ENCODE measurements around the gene SUV39H1. TPM values are rescaled to one million over a fixed set of nuclear protein-coding genes. Genes with fewer than 3 reads are reported as not detected.

Gene SUV39H1
- total RNA-seq, 1 donor from 2014 or later: 3.0 TPM

- H3K27me3 ChIP-seq: no peaks in the 10 kb centered on the region
- no peaks in the 10 kb centered on the region for H3K9me3 ChIP-seq
- no peak overlapping the region for H3K27ac ChIP-seq
- no peaks in the 10 kb centered on the region for H3K36me3 ChIP-seq
- intact Hi-C loops (cut with DNase I): no loop called here
- TF ChIP-seq, protein P1, sequence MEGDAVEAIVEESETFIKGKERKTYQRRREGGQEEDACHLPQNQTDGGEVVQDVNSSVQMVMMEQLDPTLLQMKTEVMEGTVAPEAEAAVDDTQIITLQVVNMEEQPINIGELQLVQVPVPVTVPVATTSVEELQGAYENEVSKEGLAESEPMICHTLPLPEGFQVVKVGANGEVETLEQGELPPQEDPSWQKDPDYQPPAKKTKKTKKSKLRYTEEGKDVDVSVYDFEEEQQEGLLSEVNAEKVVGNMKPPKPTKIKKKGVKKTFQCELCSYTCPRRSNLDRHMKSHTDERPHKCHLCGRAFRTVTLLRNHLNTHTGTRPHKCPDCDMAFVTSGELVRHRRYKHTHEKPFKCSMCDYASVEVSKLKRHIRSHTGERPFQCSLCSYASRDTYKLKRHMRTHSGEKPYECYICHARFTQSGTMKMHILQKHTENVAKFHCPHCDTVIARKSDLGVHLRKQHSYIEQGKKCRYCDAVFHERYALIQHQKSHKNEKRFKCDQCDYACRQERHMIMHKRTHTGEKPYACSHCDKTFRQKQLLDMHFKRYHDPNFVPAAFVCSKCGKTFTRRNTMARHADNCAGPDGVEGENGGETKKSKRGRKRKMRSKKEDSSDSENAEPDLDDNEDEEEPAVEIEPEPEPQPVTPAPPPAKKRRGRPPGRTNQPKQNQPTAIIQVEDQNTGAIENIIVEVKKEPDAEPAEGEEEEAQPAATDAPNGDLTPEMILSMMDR (IDR thresholded peaks at IDR 0.05): no peak
- DNase-seq (no peak), ATAC-seq (no peak)
- H3K4me3 ChIP-seq: no peak overlapping the region
- H3K4me1 ChIP-seq: no peaks in the 10 kb centered on the region
These were observed 56.0 kb downstream of the SUV39H1 start for GRCh38 chrX:48752498-48752897.

DNA sequence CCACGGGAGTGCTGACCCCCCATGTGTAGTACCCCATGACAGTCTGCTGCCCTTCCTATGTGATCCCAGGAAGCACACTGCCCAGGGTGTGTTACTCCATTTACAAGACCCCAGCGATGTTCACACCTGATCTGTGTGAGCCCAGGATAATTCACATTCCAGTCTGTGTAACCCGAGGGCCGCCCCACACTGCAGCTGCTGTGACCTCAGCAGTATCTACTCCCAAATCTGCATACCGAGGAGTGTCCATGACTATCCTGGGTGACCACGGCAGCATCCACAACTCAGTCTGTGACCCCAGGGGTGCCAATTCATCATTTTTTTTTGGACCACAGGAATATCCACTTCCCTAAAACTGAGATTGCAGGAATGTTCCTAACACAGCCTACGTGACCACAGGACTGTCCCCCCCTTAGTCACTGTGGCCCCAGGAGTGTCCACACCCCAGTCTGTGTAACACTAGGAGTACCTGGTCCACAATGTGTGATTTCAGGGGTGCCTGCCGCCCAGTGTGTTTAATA is 57.2 kb downstream of the SUV39H1 start:
- H3K36me3 ChIP-seq: no peaks in the 10 kb centered on the region
- intact Hi-C loops (cut with DNase I): no loop called here
- ATAC-seq (no peak), DNase-seq (no peak)
- no peaks in the 10 kb centered on the region for H3K4me1 ChIP-seq
- no peak overlapping the region for H3K4me3 ChIP-seq
- TF ChIP-seq, protein P1 (IDR thresholded peaks at IDR 0.05): no peak
- no peaks in the 10 kb centered on the region for H3K9me3 ChIP-seq
- H3K27ac ChIP-seq: no peak overlapping the region
- no peaks in the 10 kb centered on the region for H3K27me3 ChIP-seq

- DNase-seq (no peak), ATAC-seq (no peak)
- intact Hi-C loops (cut with DNase I): no loop called here
- no peak overlapping the region for H3K27ac ChIP-seq
- no peaks in the 10 kb centered on the region for H3K9me3 ChIP-seq
- no peaks in the 10 kb centered on the region for H3K36me3 ChIP-seq
- TF ChIP-seq, protein P1 (IDR thresholded peaks at IDR 0.05): no peak
- no peaks in the 10 kb centered on the region for H3K4me1 ChIP-seq
- no peak overlapping the region for H3K4me3 ChIP-seq
- no peaks in the 10 kb centered on the region for H3K27me3 ChIP-seq
These were observed 57.7 kb downstream of the SUV39H1 start for GRCh38 chrX:48754238-48754637.

Other genes starting within 250 kb of the SUV39H1 start
- 21.5 TPM for gene SLC38A5, start 226.5 kb upstream of the SUV39H1 start, total RNA-seq
- gene FTSJ1, start 220.5 kb upstream of the SUV39H1 start, total RNA-seq: 33.9 TPM
- gene PORCN, start 187.7 kb upstream of the SUV39H1 start, total RNA-seq: 8.9 TPM
- gene EBP, start 174.9 kb upstream of the SUV39H1 start, total RNA-seq: 93.4 TPM
- 14.6 TPM for gene TBC1D25, start 157.0 kb upstream of the SUV39H1 start, total RNA-seq
- 170 TPM for gene RBM3, start 122.2 kb upstream of the SUV39H1 start, total RNA-seq
- 121 TPM for gene WDR13, start 99.2 kb upstream of the SUV39H1 start, total RNA-seq
- gene WAS, start 12.9 kb upstream of the SUV39H1 start, total RNA-seq: 25.3 TPM
- gene GLOD5, start 65.0 kb downstream of the SUV39H1 start, total RNA-seq: 2.6 TPM
- gene GATA1, start 89.9 kb downstream of the SUV39H1 start, total RNA-seq: 0.87 TPM
- gene HDAC6, start 105.3 kb downstream of the SUV39H1 start, total RNA-seq: 94.2 TPM
- not detected for gene ERAS, start 129.8 kb downstream of the SUV39H1 start, total RNA-seq
- 4.3 TPM for gene PCSK1N, start 138.9 kb downstream of the SUV39H1 start, total RNA-seq
- 32.9 TPM for gene TIMM17B, start 201.0 kb downstream of the SUV39H1 start, total RNA-seq
- 61.3 TPM for gene PQBP1, start 201.2 kb downstream of the SUV39H1 start, total RNA-seq
- 22.6 TPM for gene SLC35A2, start 214.9 kb downstream of the SUV39H1 start, total RNA-seq
- 14.4 TPM for gene PIM2, start 222.3 kb downstream of the SUV39H1 start, total RNA-seq

Measured in upper lobe of right lung (tissue), 1 donor.